SIG-M5 (cell line): ENCODE measurements around the gene KRT16.
"Not testable (repeated sequence)": the region's sequence is repeated elsewhere in the genome, so short reads cannot be mapped to it uniquely, and the experiment has no call there.

ENCODE experiments used
- DNase-seq: peaks from one replicate; lab custom pipeline; 2025; lab: John Stamatoyannopoulos, UW

Gene KRT16

GRCh38 chr17:41612376-41613160 lies at the start of gene KRT16:
KRT16 (minus strand) TSS chr17:41612767; CDS start chr17:41612688, 79 bp downstream.
- not testable (repeated sequence) for DNase-seq

- DNase-seq = no peak
These were observed 47.7 kb upstream of the KRT16 start for GRCh38 chr17:41660221-41660711.

- DNase-seq = no peak
These were observed 47.1 kb upstream of the KRT16 start for GRCh38 chr17:41659427-41660212.

- DNase-seq = no peak
These were observed 46.3 kb upstream of the KRT16 start for GRCh38 chr17:41658846-41659245.

- DNase-seq = no peak
These were observed 45.4 kb upstream of the KRT16 start for GRCh38 chr17:41657936-41658335.

GRCh38 chr17:41657176-41657754 lies 44.7 kb upstream of the KRT16 start:
- DNase-seq = no peak

GRCh38 chr17:41656249-41657023 lies 43.9 kb upstream of the KRT16 start:
- DNase-seq = no peak

GRCh38 chr17:41655611-41656111 lies 43.1 kb upstream of the KRT16 start:
- DNase-seq = no peak

GRCh38 chr17:41654678-41655607 lies 42.4 kb upstream of the KRT16 start:
- DNase-seq = no peak

GRCh38 chr17:41653892-41654677 lies 41.5 kb upstream of the KRT16 start:
- DNase-seq = no peak

- DNase-seq = no peak
These were observed 40.9 kb upstream of the KRT16 start for GRCh38 chr17:41653421-41653820.

- DNase-seq = no peak
These were observed 39.9 kb upstream of the KRT16 start for GRCh38 chr17:41652461-41652970.

GRCh38 chr17:41651625-41652460 lies 39.3 kb upstream of the KRT16 start:
- DNase-seq = no peak

- DNase-seq = no peak
These were observed 38.4 kb upstream of the KRT16 start for GRCh38 chr17:41650794-41651624.

GRCh38 chr17:41649923-41650519 lies 37.5 kb upstream of the KRT16 start:
- DNase-seq = no peak

- DNase-seq = no peak
These were observed 36.0 kb upstream of the KRT16 start for GRCh38 chr17:41648411-41649195.
